GM08714 (cell line): ENCODE data around the gene TMEM117.

Experiments
- H3K4me3 ChIP-seq: fragments of 200-500 bp; sonication (Bioruptor generic); 2 replicates; pipeline ENCODE4 v1.5.1; 2014; ENCODE audit warnings: mild to moderate bottlenecking, low read length, inconsistent platforms
- ZNF274 ChIP-seq: IDR thresholded peaks from 2 replicates; pipeline ENCODE4 v1.6.1; 2012; ENCODE audit warnings: mild to moderate bottlenecking, low read depth, low read length

The TMEM117 gene

GRCh38 chr12:44078273-44078672 is 242.4 kb downstream of the TMEM117 start:
- H3K4me3 ChIP-seq, result no peak overlapping the region
- no peak for TF ChIP-seq ZNF274

DNA sequence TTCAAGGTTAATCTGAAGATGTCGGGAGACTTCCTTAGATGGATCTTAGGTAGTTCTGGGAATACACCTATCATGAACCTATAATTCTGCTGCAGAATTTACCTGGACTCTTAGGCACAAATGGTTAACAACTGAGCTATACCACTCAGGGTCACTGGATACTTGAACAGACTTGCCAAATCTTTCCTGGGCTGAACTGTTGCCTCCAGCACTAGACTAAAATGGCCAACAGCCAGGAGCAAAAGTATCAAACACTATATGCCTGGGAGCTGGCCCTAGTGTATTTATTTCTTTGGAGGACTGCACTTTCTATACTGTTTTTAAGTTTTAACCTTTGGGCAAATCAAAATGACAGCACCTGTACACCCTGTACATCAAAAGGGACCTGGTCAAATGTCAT is 252.8 kb downstream of the TMEM117 start:
- TF ChIP-seq ZNF274, result no peak
- no peak overlapping the region for H3K4me3 ChIP-seq

- no peak for TF ChIP-seq ZNF274
Measured at GRCh38 chr12:44091948-44092606, 256.2 kb downstream of the TMEM117 start.

GRCh38 chr12:44098786-44099185 is 262.9 kb downstream of the TMEM117 start:
- no peak for TF ChIP-seq ZNF274
- H3K4me3 ChIP-seq, result no peak overlapping the region

More at GRCh38 chr12:44091948-44092606, 256.2 kb downstream of the TMEM117 start:
- H3K4me3 ChIP-seq, result no peak overlapping the region

GRCh38 chr12:44099486-44099885 is 263.6 kb downstream of the TMEM117 start:
- H3K4me3 ChIP-seq, result no peak overlapping the region

DNA sequence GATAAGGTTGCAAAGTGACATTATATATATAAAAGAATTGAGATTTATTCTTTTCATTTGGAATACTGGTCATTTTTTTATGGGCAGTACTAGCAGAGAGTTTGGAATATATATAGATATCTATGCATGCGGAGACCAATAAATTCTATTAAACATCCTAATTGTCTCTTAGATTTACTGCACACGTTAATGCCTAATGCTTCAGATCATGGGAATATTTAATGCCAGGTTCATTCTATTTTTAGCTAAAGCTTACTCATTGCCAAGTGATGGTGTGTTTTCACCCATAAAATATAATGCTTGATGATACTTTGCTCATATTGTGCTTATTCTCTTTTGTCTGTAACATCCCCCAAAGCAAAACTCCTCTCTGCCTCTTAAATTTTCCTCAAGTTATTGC is 264.4 kb downstream of the TMEM117 start:
- no peak overlapping the region for H3K4me3 ChIP-seq
- no peak for TF ChIP-seq ZNF274

More at GRCh38 chr12:44099486-44099885, 263.6 kb downstream of the TMEM117 start:
- no peak for TF ChIP-seq ZNF274

DNA sequence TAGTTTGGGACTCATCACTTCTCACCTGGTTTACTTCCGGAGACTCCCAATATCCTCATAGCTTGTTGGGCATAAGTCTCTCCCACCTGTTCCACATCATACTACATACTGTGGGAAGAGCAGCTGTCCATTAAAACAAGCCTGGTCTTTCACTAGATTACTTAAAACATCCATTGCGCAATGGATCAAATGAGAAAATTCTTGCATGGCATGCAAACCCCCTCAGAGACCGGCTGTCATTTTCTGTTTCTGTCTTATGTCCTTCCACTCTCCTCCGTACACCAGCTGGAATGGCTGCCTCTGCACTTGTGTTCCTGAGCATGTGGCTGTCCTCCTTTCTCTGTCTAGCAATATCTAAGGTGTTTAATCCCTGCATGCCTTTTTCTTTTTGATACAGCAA is 265.6 kb downstream of the TMEM117 start:
- no peak overlapping the region for H3K4me3 ChIP-seq
- TF ChIP-seq ZNF274, result no peak

GRCh38 chr12:44114906-44115305 is 279.0 kb downstream of the TMEM117 start:
- no peak for TF ChIP-seq ZNF274
- no peak overlapping the region for H3K4me3 ChIP-seq

DNA sequence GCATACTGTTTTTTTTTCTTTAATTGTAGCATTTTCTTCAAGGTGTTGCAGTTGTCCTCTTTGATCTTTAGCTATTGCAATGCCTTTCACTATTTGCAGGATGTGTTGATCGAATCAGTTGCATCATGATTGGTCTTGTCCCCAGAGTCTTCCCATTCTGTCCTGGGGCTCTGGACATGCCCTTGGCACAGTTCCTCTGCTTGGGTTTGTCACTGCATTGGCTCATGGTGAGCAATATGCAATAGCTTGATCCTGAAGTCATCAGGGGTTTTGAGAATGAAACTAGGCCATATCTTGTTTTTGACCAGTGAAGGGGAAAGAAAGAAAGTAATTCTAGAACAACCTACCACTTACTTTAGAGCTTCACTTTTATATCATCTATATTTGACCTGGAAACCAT is 281.5 kb downstream of the TMEM117 start:
- TF ChIP-seq ZNF274, result no peak
- H3K4me3 ChIP-seq, result no peak overlapping the region

- TF ChIP-seq ZNF274, result no peak
- H3K4me3 ChIP-seq, result no peak overlapping the region
Measured at GRCh38 chr12:44118946-44119345, 283.1 kb downstream of the TMEM117 start.

DNA sequence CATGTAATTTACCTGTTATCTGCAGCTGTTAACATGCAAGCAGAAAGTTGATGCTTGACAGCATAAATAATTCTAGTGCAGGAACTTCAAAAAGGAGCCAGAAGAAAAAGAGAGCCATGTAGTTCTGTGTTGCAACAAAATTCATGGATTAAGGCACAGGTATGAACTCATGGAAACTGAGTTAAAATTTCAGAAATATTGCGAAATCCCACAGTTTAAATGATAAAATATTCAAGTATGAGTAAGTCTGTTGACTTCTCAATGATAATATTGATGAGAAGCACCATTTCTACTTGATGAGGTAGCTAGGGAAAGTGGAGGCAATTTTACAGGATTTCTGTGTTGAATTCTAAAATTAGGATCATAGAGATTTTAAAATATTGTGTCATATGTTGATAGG is 290.9 kb downstream of the TMEM117 start:
- no peak for TF ChIP-seq ZNF274
- no peak overlapping the region for H3K4me3 ChIP-seq

GRCh38 chr12:44127966-44128710 is 292.3 kb downstream of the TMEM117 start:
- H3K4me3 ChIP-seq, result no peak overlapping the region
- no peak for TF ChIP-seq ZNF274

- no peak overlapping the region for H3K4me3 ChIP-seq
- TF ChIP-seq ZNF274, result no peak
Measured at GRCh38 chr12:44143175-44143574, 307.3 kb downstream of the TMEM117 start.

DNA sequence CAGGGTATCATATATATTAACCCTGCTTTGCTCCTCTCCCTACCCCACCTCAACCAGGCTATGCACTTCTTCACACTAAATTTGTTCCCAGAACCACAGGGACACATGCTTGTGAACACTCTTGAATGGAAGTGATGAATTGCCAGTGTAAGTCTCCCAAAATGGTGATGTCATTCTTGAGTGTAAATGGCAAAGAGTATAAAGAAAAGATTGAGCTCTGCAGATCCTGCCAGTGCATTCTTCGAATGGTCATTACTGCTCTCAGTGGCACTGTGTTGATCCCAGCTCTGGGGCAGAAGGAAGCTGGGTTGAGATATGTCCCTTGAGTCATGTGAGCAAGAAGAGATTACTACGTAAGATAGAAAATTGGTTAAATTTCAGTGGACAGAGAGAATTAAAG is 313.1 kb downstream of the TMEM117 start:
- no peak for TF ChIP-seq ZNF274
- no peak overlapping the region for H3K4me3 ChIP-seq

DNA sequence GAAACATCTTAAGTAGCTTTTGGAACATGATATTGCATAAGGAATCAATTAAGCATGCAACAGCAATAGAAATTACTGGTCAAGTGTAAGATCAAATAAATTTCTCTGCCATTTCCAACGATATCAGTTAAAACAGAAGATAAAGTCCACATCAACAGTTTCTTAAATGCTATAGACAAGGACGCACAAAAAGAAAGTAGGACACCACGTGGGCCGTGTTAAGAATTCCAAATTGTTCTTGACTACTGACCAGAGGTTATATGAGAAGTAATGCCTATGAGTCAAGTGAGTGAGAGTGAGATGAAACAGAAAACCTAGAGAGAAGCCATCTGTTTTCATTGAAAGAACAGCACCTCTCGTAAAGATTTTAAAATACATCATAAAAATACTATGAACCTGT is 318.2 kb downstream of the TMEM117 start:
- H3K4me3 ChIP-seq, result no peak overlapping the region
- TF ChIP-seq ZNF274, result no peak
